ENCODE measurements around the gene PHKG2.

- TF ChIP-seq EP300 (IDR thresholded peaks at IDR 0.05): no peak
- TF ChIP-seq, protein P1, sequence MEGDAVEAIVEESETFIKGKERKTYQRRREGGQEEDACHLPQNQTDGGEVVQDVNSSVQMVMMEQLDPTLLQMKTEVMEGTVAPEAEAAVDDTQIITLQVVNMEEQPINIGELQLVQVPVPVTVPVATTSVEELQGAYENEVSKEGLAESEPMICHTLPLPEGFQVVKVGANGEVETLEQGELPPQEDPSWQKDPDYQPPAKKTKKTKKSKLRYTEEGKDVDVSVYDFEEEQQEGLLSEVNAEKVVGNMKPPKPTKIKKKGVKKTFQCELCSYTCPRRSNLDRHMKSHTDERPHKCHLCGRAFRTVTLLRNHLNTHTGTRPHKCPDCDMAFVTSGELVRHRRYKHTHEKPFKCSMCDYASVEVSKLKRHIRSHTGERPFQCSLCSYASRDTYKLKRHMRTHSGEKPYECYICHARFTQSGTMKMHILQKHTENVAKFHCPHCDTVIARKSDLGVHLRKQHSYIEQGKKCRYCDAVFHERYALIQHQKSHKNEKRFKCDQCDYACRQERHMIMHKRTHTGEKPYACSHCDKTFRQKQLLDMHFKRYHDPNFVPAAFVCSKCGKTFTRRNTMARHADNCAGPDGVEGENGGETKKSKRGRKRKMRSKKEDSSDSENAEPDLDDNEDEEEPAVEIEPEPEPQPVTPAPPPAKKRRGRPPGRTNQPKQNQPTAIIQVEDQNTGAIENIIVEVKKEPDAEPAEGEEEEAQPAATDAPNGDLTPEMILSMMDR (IDR thresholded peaks at IDR 0.05): no peak
- no peak for TF ChIP-seq POLR2A (IDR thresholded peaks at IDR 0.05)
Observed at GRCh38 chr16:30753596-30753995, 5.4 kb downstream of the PHKG2 start.
